Mucosa of stomach (tissue), 1 donor: ENCODE results near the gene BAIAP2.
"Not testable (repeated sequence)": the region's sequence is repeated elsewhere in the genome, so short reads cannot be mapped to it uniquely, and the experiment has no call there.

Experiments used
- H3K27me3 ChIP-seq: one replicate; pipeline ENCODE4 v1.7.0; 2013; ENCODE audit warnings: mild to moderate bottlenecking, low read length; ENCODE audit not compliant: control insufficient read depth, insufficient read depth
- H3K36me3 ChIP-seq: one replicate; pipeline ENCODE4 v1.7.0; 2013; ENCODE audit warnings: low read length; ENCODE audit not compliant: control insufficient read depth, insufficient read depth
- H3K4me1 ChIP-seq: one replicate; pipeline ENCODE4 v1.7.0; 2013; ENCODE audit warnings: mild to moderate bottlenecking, low read length; ENCODE audit not compliant: control insufficient read depth, insufficient read depth
- H3K4me3 ChIP-seq: one replicate; pipeline ENCODE4 v1.7.0; 2013; ENCODE audit warnings: low read length
- H3K9ac ChIP-seq: one replicate; pipeline ENCODE4 v1.7.0; 2013; ENCODE audit warnings: mild to moderate bottlenecking, low read length, moderate library complexity
- H3K9me3 ChIP-seq: one replicate; pipeline ENCODE4 v1.7.0; 2013; ENCODE audit warnings: mild to moderate bottlenecking, low read length, moderate library complexity; ENCODE audit not compliant: control insufficient read depth
- donor health status: Pancreatic carcinoma.

The BAIAP2 gene

GRCh38 chr17:81028506-81028858 lies 6.5 kb upstream of the BAIAP2 start:
- no peak overlapping the region for H3K4me3 ChIP-seq

GRCh38 chr17:81029859-81030258 lies 5.1 kb upstream of the BAIAP2 start:
- Histone ChIP-seq H3K27me3 (peaks cover 42% of the 10 kb centered on the region), H3K4me1 (peaks cover 39% of the 10 kb centered on the region), H3K4me3 (no peak overlapping the region), H3K36me3 (no peaks in the 10 kb centered on the region), H3K9ac (no peak overlapping the region), H3K9me3 (no peaks in the 10 kb centered on the region)

More at GRCh38 chr17:81028506-81028858, 6.5 kb upstream of the BAIAP2 start:
- peaks cover 36% of the 10 kb centered on the region for H3K4me1 ChIP-seq
- no peak overlapping the region for H3K9ac ChIP-seq
- no peaks in the 10 kb centered on the region for H3K36me3 ChIP-seq
- H3K9me3 ChIP-seq: no peaks in the 10 kb centered on the region
- peaks cover 42% of the 10 kb centered on the region for H3K27me3 ChIP-seq

- not testable (repeated sequence) for H3K4me3 ChIP-seq, H3K9me3 ChIP-seq, H3K36me3 ChIP-seq, H3K9ac ChIP-seq
- Histone ChIP-seq H3K27me3 (peaks cover 39% of the 10 kb centered on the region), H3K4me1 (peaks cover 39% of the 10 kb centered on the region)
These were observed 4.6 kb upstream of the BAIAP2 start for GRCh38 chr17:81030312-81030711.

DNA sequence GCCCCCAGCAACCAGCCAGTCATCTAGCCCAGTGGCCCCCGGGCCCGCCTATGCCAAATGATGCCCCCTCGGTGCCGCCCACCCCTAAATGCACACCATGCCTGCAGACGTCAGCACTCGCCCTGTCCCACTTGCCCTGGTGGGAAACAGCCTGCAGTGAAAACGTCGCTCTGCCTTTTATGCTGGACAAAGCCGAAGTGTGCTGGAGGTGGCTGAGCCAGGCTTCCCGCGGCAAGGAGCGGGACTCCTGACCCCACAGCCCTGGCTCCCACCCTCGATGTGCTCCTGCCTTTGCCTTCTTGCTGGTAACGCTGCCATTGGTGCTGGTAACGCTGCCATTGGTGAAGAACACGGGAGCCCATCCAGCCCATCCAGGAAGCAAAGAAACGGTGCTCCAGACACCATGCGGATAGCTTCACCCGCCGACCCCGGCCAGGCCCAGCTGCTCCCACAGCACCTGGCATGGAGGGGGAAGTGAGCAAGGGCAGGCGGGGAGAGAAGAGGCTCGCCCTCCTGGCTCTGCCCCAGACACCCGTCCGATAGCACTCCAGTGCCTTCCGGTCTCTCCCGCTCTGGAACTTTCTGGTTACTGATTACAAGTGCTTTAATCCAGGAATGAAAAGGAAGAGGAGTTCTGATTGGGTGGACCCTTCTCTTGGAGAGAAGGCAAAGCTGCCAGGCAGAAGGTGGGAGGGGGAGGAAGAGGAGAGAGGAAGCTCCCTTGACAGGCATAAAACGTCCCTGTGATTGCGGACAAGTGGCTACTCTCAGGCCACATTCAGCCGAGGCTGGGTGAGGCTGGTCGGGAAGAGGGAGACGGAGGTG lies 4.0 kb upstream of the BAIAP2 start:
- no peak overlapping the region for H3K9ac ChIP-seq
- no peak overlapping the region for H3K4me3 ChIP-seq
- peaks cover 34% of the 10 kb centered on the region for H3K27me3 ChIP-seq
- no peaks in the 10 kb centered on the region for H3K9me3 ChIP-seq
- H3K36me3 ChIP-seq: no peaks in the 10 kb centered on the region
- peaks cover 39% of the 10 kb centered on the region for H3K4me1 ChIP-seq

DNA sequence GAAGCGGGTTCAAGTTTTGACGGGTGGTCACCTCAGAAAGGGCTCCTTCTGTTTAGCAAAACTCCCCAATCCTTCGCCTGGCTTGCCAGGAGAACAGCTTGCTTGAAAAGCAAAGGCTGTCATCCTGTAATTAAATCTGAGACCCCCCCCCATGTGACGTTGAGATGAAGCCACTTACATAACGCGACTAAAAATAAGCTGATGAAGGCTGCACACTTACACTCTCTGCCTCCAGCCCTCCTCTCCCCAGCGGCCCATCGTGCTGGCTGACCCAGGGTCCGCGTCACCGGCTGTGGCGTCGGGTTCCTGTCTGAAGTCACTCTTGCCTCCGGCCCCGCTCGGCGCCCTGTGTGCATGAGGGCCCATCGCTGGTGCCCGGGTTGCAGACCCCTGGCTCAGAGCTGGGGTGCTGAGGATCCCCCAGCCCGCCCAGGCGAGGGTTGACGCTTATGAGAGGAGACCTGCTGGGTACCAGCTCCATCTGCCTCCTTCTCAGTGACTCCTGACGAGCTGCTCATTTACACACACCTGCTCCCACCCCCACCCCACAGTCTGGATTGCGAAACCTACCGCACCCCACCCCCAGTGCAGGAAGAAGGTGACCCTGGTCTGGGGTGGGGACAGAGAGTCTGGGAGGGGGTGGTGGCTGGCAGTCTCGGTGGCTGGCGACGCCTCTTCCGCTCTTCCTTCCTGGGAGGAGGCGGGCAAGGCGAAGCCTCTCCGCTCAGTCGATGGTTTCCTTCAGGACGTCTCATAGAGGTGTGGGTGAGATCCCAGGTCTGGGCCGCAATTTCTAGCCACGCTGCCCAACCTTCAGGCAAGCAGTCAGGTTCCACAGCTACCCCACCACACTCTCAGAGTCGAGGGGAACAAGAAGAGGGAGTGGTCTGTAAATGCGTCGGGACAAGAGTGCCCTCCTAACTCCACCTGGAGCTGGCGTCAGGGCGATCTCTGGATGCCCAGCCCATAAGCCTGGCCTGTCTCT lies 3.1 kb upstream of the BAIAP2 start:
- Histone ChIP-seq H3K4me1 (peaks cover 41% of the 10 kb centered on the region), H3K4me3 (no peak overlapping the region), H3K27me3 (peaks cover 26% of the 10 kb centered on the region), H3K36me3 (no peaks in the 10 kb centered on the region), H3K9ac (no peak overlapping the region), H3K9me3 (no peaks in the 10 kb centered on the region)

DNA sequence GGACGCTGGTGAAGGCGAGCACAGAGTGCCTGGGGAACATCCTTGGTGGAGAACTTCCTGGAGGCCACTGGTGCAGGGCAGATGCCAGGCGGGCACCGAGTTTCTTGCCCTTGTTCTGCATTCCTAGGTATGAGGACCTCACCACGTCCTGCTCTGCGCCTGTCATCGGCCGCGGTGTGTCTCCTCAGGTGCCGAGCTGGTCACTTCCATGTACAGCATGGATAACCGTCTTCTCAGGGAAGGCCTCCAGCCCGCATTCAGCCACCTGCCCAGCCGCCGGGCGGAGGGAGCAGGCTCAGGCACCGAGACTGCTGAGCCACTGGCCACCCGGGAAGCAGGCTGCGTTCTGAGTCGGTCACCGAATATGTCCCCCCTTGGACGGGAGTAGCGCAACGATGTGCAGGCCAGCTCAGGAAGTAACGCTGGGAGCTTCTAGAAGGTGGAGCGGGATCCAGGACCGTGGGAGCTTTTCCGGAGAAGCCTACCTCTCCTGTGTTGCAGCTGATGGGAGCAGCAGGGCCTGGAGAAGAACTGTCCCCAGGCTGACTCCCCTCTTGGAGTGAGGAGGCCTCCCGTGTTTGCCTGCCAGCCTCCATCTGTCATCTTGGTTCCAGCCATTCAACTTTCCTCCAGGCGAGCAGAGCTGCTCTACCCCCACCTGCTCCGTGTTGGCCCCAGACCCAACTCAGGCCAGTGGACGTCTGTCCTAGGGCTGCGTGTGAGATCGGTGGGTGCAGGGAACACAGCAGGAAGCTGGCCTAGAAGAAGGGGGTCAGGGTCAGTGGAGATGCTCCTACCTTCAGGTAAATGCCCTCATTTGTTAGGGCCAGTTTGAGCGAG lies 2.1 kb upstream of the BAIAP2 start:
- peaks cover 46% of the 10 kb centered on the region for H3K4me1 ChIP-seq
- no peak overlapping the region for H3K4me3 ChIP-seq
- H3K27me3 ChIP-seq: peaks cover 17% of the 10 kb centered on the region
- H3K36me3 ChIP-seq: no peaks in the 10 kb centered on the region
- H3K9ac ChIP-seq: no peak overlapping the region
- no peaks in the 10 kb centered on the region for H3K9me3 ChIP-seq

DNA sequence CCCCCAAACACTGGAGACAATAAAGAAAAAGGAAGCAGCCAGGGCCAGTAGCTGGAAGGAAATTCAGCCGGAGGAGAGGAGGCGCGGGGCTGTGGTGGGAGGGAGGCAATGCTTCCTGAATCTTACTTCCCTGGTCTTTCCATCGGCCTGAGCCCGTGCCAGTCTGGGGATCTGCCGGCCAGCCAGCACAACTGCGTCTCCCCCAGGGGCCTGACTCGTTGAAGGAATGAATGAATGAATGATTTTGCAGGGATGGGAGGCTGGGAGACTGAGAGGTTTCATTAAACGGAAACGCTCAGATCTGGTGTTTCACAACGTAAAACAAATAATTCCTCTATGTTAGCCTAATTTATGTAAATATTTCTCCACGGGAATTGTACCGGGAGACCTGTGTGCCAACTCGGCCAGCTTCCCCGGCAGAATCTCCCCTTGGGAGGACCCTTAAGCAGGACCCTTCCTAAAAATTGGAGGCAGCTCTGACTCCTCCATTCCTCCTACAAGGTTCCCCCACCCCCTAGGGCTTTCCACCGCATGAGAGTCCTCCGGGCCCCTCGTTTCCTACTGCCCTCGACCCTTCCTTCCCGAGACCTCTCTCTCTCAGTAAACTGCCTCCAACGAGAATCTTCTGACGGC lies 1.3 kb upstream of the BAIAP2 start:
- Histone ChIP-seq H3K9me3 (no peaks in the 10 kb centered on the region), H3K27me3 (peaks cover 9% of the 10 kb centered on the region), H3K4me3 (peak overlapping the region; percentile 50), H3K4me1 (peaks cover 52% of the 10 kb centered on the region), H3K9ac (peak overlapping the region; percentile 70), H3K36me3 (no peaks in the 10 kb centered on the region)

GRCh38 chr17:81034168-81034777 lies 678 bp upstream of the BAIAP2 start:
- peaks cover 58% of the 10 kb centered on the region for H3K4me1 ChIP-seq
- no peaks in the 10 kb centered on the region for H3K36me3 ChIP-seq
- H3K27me3 ChIP-seq: peaks cover 3% of the 10 kb centered on the region
- H3K4me3 ChIP-seq: peak overlapping the region; percentile 50
- H3K9ac ChIP-seq: peak overlapping the region; percentile 70
- H3K9me3 ChIP-seq: no peaks in the 10 kb centered on the region

- peak overlapping the region; percentile 57 for H3K9ac ChIP-seq
- H3K36me3 ChIP-seq: no peaks in the 10 kb centered on the region
- H3K27me3 ChIP-seq: peaks cover under 1% of the 10 kb centered on the region
- H3K9me3 ChIP-seq: no peaks in the 10 kb centered on the region
- peak overlapping the region; percentile 21 for H3K4me3 ChIP-seq
- peaks cover 70% of the 10 kb centered on the region for H3K4me1 ChIP-seq
These were observed 708 bp downstream of the BAIAP2 start for GRCh38 chr17:81035521-81036196.

DNA sequence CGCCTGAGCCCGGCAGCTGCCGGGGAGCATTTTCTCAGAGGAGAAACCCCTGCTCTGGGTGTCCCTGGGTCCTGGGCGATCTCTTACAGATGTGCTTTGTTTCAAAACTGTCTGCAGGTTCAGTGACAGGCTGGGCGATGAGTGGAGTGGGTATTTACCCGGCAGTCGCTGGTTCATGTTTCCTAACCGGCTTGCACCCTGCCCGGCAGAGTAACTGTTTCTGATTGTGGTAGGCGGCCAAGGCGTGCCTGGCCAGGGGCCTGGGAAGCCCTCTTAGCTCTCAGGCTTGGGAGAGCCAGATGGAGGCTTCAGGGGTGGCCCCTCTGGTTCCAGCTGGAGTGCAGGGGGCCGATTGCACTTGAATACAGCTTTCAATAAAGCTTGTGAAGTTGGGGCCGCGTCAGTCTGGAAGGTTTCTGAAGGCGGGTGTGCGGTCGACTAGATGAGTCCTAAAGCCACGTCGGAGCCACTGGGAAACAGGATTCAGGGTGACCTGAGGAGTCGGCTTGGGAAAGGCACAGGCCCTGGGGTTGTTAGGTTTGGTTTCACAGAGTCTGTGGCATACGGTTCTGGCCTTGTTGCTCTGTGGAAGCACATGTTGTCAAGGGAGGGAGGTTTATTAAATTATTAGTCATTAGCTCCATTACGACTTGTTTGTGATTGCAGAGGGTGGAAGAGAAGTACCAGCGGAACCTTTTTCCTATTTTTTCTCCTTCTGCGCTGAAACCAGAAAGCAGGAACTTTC lies 1.4 kb downstream of the BAIAP2 start:
- no peaks in the 10 kb centered on the region for H3K9me3 ChIP-seq
- peak overlapping the region; percentile 57 for H3K9ac ChIP-seq
- H3K27me3 ChIP-seq: no peaks in the 10 kb centered on the region
- H3K4me1 ChIP-seq: peaks cover 69% of the 10 kb centered on the region
- H3K4me3 ChIP-seq: peak overlapping the region; percentile 38
- no peaks in the 10 kb centered on the region for H3K36me3 ChIP-seq
